Heart left ventricle (tissue), 16 donors: ENCODE measurements around the gene TARDBP. TPM values are rescaled to one million over a fixed set of nuclear protein-coding genes. Genes with fewer than 3 reads are reported as not detected.

Experiments
- ATAC-seq, 4 donors: fragments of 200-7000 bp; cut with Tn5 transposase; one replicate each; pipeline ENCODE4 v1.9.1; 2020 to 2022; ENCODE audit warnings: moderate library complexity in 4 of 4, mild to moderate bottlenecking in 3 of 4, moderate number of reproducible peaks in 1 of 4
- DNase-seq, 5 donors: peaks; one replicate each; pipeline ENCODE4 v3.0.0-alpha.2; 2020
- H3K27ac ChIP-seq, 12 donors: fragments of 200-600 bp; sonication (generic) in 4 of 12; one replicate each; pipeline versions ENCODE4 v1.5.0 to v1.8.0; 2016 to 2022; ENCODE audit warnings: mild to moderate bottlenecking in 2 of 12
- H3K27me3 ChIP-seq, 9 donors: fragments of 200-600 bp; sonication (generic) in 2 of 9; one replicate each; pipeline versions ENCODE4 v1.5.1 to v1.8.0; 2016 to 2022; ENCODE audit warnings: mild to moderate bottlenecking in 3 of 9
- H3K36me3 ChIP-seq, 9 donors: fragments of 200-600 bp; sonication (generic) in 2 of 9; one replicate each; pipeline versions ENCODE4 v1.5.0 to v1.8.0; 2018 to 2022; ENCODE audit warnings: mild to moderate bottlenecking in 2 of 9
- H3K4me1 ChIP-seq, 12 donors: fragments of 200-600 bp; sonication (generic) in 4 of 12; one replicate each; pipeline versions ENCODE4 v1.5.0 to v1.8.0; 2016 to 2022; ENCODE audit warnings: mild to moderate bottlenecking in 3 of 12
- H3K4me3 ChIP-seq, 12 donors: fragments of 200-600 bp; sonication (generic) in 4 of 12; one replicate each; pipeline versions ENCODE4 v1.5.0 to v1.8.0; 2017 to 2022; ENCODE audit warnings: mild to moderate bottlenecking in 9 of 12, moderate library complexity in 4 of 12
- H3K9me3 ChIP-seq, 12 donors: fragments of 200-600 bp; sonication (generic) in 4 of 12; one replicate each; pipeline versions ENCODE4 v1.5.0 to v1.8.0; 2016 to 2022; ENCODE audit warnings: mild to moderate bottlenecking in 1 of 12
- POLR2A ChIP-seq, 2 donors: fragments of 450-650 bp; IDR thresholded peaks; one replicate each; pipeline ENCODE4 v1.6.1; 2017; ENCODE audit warnings: antibody characterized with exemption in 2 of 2, mild to moderate bottlenecking in 2 of 2, moderate library complexity in 2 of 2
- WGBS, 4 donors: extraction: QIAGEN DNeasy Blood & Tissue Kit in 2 of 4; methylation state at CpG; one replicate each; pipeline versions ENCODE4 v1.1.5 to v1.1.7; 2013 to 2018; 5-methylcytosine and 5-hydroxymethylcytosine counted together
- intact Hi-C, 10 donors: fragments of 100-400 bp; cut with DNase I; formaldehyde crosslinking; loops; one replicate each; pipeline versions ENCODE4 v1.11.1 to v1.14.2; 2022
- polyA plus RNA-seq, 2 donors: library from polyadenylated mRNA; stranded (reverse); fragments of 200-250 nt; gene quantifications; one replicate each; pipeline ENCODE4 v1.2.3, GENCODE V29; 2013
- total RNA-seq, 9 donors: library from RNA; depleted of rRNA in 2 of 9; stranded (reverse); fragments of >200 nt in 2 of 9; fragmentation: NEBNext Ultra II Directional in 3 of 9; extraction: Animal tissue kit (Norgen Biotek cat#: 25700) in 3 of 9; gene quantifications; one replicate each; pipeline versions ENCODE4 v1.1.0 to v1.2.4, GENCODE V29; 2016 to 2023
- TF ChIP-seq, protein P1 (sequence below), 12 donors: fragments of 200-600 bp; sonication (generic) in 4 of 12; IDR thresholded peaks; one replicate each; pipeline versions ENCODE4 v1.5.0 to v1.8.0; 2018 to 2022; ENCODE audit warnings: antibody characterized with exemption in 12 of 12, mild to moderate bottlenecking in 5 of 12
- donor health status: ischemic (EF 13 %, LVEDD 7.1; RV severe dilation, severe dysfunction).
- donor health status: healthy with polysubstance abuse.
- donor health status: DM: no; HTN: yes; CAD: no.
- donor health status: DM: no; HTN: no; CAD: no.
- donor health status: ischemic (EF 25% LVEDD 6.9; RV normal size, moderate dysfunction).
- donor health status: ischemic (EF 25% LVEDD 5.7; RV mildly dilated, moderate dysfunction).
- donor health status: healthy.
- donor health status: DM: yes; HTN: yes; CAD: no.
- donor health status: ischemic (EF 35%, LVEDD 5.7; RV mildly dilated, moderate dysfunction).
- donor health status: nonischemic (EF 11% LVEDD 7.7; RV severe dilation, severe dysfunction).
- donor health status: DM: yes; HTN: yes; CAD: no.
- donor health status: PGD.
- donor health status: ischemic (EF 29% LVEDD 5.4; RV normal size, mild dysfunction).
- donor health status: nonischemic (EF 23%, LVEDD 6.1; RV moderate dilation, normal function).

Gene TARDBP
- total and polyA plus RNA-seq, 11 donors = 66.3 to 138 (median 103) TPM

DNA sequence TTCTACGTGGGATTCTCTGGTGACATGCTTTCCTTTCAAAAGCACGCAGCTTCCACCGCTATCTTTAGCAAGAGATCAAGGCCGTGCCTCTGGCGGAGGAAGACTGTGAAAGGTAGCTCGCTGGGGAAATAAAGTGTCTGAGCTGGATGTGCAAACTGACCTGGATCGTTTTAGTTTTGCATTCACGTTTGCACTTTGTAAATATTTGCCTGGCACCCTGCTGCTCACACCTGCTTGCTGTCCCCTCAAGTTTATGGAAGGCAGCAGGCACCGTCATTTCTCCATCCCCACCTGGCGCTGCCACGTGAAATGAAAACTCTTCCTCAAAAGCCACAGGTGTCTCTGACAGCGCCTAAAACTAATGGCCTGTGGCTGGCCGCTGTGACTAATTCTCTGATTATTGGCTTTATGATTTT lies 44.0 kb upstream of the TARDBP start:
- intact Hi-C loops = no loop called here
- Histone ChIP-seq H3K27ac (no peak overlapping the region), H3K36me3 (no peaks in the 10 kb centered on the region), H3K9me3 (no peaks in the 10 kb centered on the region), H3K4me1 (peaks cover 0 to 42% (median 4%) of the 10 kb centered on the region in 12 donors), H3K27me3 (peaks cover 0 to 3% (median 0%) of the 10 kb centered on the region in 9 donors), H3K4me3 (peak overlapping the region in 6 of 12 donors; percentile 17 to 32 (median 27))
- WGBS, 4 donors = 40 to 50% (median 44%) methylated on average over 13 of the region's 13 CpGs
- DNase-seq = no peak
- TF ChIP-seq, protein P1, sequence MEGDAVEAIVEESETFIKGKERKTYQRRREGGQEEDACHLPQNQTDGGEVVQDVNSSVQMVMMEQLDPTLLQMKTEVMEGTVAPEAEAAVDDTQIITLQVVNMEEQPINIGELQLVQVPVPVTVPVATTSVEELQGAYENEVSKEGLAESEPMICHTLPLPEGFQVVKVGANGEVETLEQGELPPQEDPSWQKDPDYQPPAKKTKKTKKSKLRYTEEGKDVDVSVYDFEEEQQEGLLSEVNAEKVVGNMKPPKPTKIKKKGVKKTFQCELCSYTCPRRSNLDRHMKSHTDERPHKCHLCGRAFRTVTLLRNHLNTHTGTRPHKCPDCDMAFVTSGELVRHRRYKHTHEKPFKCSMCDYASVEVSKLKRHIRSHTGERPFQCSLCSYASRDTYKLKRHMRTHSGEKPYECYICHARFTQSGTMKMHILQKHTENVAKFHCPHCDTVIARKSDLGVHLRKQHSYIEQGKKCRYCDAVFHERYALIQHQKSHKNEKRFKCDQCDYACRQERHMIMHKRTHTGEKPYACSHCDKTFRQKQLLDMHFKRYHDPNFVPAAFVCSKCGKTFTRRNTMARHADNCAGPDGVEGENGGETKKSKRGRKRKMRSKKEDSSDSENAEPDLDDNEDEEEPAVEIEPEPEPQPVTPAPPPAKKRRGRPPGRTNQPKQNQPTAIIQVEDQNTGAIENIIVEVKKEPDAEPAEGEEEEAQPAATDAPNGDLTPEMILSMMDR (IDR thresholded peaks at IDR 0.05) = no peak
- TF ChIP-seq POLR2A (IDR thresholded peaks at IDR 0.05) = no peak
- no peak for ATAC-seq

DNA sequence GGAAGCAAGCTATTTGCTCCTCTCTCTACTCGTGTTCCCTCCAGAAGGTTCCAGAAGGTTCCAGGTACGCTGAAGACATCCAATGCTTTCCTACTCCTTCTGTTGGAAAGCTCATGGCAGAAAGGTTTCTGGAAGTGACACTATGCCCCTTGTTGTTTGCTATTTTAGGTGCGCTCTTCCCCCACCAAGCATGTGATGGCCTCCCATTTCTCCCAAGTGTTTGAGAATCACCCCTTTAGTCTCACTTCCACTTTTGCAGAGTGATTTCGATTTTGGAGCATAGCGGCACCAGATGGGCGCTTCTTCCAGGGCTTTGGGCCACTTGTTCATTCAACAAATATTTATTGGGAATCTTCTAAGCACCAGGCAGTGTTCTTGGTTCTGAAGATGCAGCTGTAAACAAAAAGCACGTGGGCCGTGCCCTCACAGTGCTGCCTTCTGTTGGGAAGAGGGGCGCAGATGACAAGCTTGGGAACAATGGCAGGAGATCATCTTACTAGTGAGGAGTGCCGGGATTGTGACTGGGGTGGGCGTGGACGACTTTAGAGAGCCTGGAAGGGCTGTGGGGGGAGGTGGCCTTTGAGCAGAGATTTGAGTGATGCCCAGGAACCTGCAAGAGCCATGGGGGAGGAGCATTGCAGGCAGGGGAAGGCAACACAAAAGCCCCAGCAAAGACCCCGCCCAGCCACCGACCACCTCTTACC lies 43.0 kb upstream of the TARDBP start:
- TF ChIP-seq, protein P1 (IDR thresholded peaks at IDR 0.05) = no peak
- TF ChIP-seq POLR2A (IDR thresholded peaks at IDR 0.05) = no peak
- Histone ChIP-seq H3K4me1 (peaks cover 0 to 42% (median 4%) of the 10 kb centered on the region in 12 donors), H3K27ac (peak overlapping the region in 1 of 12 donors; percentile 60)

DNA sequence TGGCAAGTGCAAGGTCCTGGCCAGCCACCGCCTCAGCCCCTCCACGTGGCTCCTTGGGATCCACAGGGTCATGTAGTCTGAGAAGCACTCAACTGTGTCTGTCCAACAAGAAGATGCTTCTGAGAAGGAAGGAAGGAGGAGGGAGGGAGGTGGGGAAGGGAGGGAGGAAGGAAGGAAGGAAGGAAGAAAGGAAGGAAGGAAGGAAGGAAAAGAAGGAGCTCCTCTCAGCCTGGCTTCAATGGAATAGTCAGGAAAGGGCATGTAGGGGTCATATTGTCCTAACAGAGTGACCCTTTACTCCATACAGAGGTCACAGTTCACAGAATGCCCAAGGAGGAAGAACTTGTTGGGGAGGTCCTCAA lies 42.5 kb upstream of the TARDBP start:
- Histone ChIP-seq H3K4me3 (no peak overlapping the region), H3K4me1 (peaks cover 0 to 37% (median 4%) of the 10 kb centered on the region in 12 donors), H3K27ac (peak overlapping the region in 1 of 12 donors; percentile 60), H3K36me3 (no peaks in the 10 kb centered on the region), H3K27me3 (peaks cover 0 to 3% (median 0%) of the 10 kb centered on the region in 9 donors), H3K9me3 (no peaks in the 10 kb centered on the region)
- TF ChIP-seq, protein P1 (IDR thresholded peaks at IDR 0.05) = no peak
- TF ChIP-seq POLR2A (IDR thresholded peaks at IDR 0.05) = no peak
- ATAC-seq = no peak
- intact Hi-C loops = no loop called here
- DNase-seq = no peak
- WGBS, 4 donors = 55 to 72% (median 66%) methylated on average over 2 of the region's 2 CpGs

More for the DNA sequence above, 43.0 kb upstream of the TARDBP start:
- H3K36me3 ChIP-seq = no peaks in the 10 kb centered on the region
- H3K9me3 ChIP-seq = no peaks in the 10 kb centered on the region
- no peak overlapping the region for H3K4me3 ChIP-seq
- ATAC-seq (no peak), DNase-seq (no peak)
- 64 to 77% (median 69%) methylated on average over 14 of the region's 14 CpGs for WGBS, 4 donors
- intact Hi-C loops = no loop called here
- H3K27me3 ChIP-seq = peaks cover 0 to 3% (median 0%) of the 10 kb centered on the region in 9 donors

DNA sequence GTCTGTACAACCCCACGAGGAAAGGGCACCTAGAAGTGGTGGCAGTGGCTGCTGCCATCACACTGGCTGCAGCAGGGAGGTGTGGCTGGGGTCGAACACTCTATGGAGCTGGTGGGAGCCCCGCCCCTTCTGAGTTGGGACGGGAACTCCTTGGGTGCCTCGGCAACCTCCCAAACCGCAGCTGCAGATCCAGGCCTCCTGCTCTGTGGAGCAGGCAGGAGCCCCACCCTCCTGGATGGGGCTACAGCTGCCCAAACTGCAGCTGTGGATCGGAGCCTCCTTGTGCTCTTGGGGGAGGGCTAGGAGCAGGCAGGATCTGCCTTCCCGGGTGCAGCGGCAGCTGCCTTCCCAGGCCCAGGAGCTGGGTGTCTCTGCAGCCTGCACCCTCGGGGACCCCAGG lies 38.9 kb upstream of the TARDBP start:
- Histone ChIP-seq H3K27me3 (peaks cover 0 to 4% (median 0%) of the 10 kb centered on the region in 9 donors), H3K36me3 (no peaks in the 10 kb centered on the region), H3K4me3 (no peak overlapping the region), H3K9me3 (no peaks in the 10 kb centered on the region), H3K27ac (no peak overlapping the region), H3K4me1 (peaks cover 0 to 12% (median 0%) of the 10 kb centered on the region in 12 donors)
- ATAC-seq (peak in 3 of 4 donors; percentile 35 to 54 (median 53)), DNase-seq (peak in 4 of 5 donors; percentile 35 to 75 (median 57))
- intact Hi-C loops = no loop called here
- 48 to 59% (median 51%) methylated on average over 5 to 10 of the region's 10 CpGs for WGBS, 4 donors
- no peak for TF ChIP-seq POLR2A (IDR thresholded peaks at IDR 0.05)
- TF ChIP-seq, protein P1 (IDR thresholded peaks at IDR 0.05) = no peak
